Stimulated activated CD8-positive, alpha-beta memory T cell treated with anti-CD3 and anti-CD28 coated beads, Interleukin-12 subunit alpha, Interleukin-12 subunit beta, amount 100 ng/mL, for 1 hour (primary cell): ENCODE measurements around the gene KIAA1755.

Experiments
- DNase-seq: peaks from one replicate; pipeline ENCODE4 v3.0.0-alpha.2; 2020; ENCODE audit warnings: low read depth

Gene KIAA1755

DNA sequence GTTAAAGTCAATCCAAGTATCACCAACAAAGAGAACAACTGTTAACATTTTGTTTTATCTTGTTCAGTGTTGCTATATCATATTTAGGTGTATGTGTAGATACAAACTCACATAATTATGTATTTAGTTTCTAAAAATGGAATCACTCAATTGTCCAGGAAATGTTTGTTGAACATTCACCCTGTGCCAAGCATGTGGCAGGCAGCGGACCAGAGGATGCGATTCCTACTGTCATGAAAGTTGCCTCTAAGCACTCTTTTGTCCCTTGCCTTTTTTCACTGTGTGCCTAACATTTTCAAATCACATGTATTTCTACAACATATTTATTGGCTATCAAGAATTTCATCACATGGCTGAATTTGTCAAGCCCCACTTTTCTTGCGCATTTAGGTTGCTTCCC lies 78.6 kb downstream of the KIAA1755 start:
- no peak for DNase-seq

DNA sequence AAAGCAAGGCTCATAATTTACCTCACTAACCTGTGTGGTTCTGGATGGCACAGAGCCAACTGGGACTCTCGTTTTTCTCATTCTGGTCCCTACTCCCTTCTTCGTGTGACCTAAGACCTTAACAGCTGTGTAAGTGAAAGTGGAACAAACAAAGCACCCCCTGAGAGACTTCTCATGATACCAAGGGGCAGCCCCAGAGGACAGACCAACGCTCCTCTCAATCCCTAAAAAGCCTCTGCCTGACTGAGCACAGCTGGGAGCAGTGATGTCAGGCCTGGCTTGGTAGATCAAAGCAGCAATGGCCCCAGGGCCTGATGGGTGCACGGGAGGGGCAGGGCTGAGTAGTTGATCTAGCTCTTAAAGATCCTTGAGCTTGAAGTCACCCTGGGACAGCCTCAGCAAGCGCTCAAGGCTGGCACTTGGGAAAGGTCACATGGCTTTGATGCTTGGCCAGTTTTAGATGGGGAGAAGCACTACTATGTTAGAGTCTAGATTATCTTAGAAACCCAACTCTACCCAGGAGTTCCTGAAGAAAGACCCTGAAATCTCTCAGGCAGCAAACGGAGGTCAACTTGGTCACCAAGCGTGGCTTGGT lies 79.2 kb downstream of the KIAA1755 start:
- no peak for DNase-seq

DNA sequence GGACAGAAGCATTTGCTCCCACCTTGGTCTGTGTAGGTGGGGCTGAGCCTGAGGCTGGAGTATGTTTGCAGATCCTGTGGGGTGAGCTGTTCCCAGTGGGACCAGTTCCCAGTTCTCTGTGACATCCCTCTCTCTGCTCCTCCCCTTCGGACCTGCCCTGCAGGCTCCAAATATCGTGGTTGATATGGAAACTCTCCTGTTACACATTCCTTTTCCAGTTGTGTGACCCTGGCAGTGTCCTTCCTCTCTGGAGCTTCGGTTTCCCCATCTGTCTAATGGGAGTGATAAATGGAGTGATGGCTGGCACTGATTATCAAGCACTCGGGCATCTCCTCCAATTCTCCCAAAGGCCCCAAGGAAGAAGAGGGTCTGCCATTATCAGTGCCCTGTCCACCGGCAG lies 79.8 kb downstream of the KIAA1755 start:
- DNase-seq = no peak

DNA sequence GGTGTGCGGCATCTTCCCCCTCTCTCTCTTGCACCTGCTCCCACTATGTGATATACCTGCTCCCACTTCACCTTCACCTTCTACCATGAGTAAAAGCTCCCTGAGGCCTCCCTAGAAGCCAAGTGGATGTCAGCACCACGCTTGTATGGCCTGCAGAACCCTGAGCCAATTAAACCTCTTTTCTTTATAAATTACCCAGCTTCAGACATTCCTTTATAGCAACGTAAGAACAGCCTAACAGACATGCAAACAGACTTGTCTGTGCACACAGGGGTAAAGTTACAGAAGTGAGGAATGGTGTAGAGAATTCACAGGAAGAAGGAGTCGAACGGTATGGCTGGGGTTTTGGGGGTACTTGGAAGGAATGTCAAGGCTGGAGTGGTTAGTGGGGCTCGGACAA lies 80.7 kb downstream of the KIAA1755 start:
- no peak for DNase-seq

DNA sequence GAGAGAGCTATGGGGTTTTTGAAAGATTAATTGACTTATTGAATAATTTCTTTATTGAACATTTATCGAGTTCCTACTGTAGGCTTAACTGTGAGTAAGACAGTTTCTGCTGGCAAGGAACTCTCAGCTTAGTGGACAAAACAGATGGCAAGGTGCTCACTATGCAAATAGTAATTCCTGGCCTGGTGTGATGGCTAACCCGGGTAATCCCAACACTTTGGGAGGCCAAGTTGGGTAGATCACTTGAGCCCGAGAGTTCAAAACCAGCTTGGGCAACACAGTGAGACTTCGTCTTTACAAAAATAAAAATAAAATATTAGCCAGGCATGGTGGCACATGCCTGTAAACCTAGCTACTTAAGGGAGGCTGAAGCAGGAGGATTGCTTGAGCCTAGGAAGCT lies 82.0 kb downstream of the KIAA1755 start:
- no peak for DNase-seq

DNA sequence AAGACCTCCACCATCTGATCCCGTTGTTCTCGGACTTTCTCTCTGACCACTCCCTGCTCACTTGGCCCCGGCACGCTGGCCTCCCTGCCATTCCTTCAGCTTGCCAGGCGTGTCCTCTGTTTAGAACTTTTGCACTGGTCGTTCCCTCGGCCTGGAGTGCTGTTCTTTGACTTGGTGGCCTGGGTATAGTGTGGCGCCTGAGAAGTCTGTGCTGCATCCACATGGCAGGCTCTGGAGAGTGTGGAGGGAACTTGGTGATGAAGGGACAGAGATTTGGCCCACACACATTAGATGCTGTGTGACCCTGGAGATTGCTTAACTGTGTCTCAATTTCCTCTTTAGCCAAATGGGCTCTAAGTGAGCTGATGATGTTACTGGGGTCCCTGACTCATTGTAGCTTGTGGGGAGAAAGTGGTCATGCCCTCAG lies 82.5 kb downstream of the KIAA1755 start:
- DNase-seq = no peak

DNA sequence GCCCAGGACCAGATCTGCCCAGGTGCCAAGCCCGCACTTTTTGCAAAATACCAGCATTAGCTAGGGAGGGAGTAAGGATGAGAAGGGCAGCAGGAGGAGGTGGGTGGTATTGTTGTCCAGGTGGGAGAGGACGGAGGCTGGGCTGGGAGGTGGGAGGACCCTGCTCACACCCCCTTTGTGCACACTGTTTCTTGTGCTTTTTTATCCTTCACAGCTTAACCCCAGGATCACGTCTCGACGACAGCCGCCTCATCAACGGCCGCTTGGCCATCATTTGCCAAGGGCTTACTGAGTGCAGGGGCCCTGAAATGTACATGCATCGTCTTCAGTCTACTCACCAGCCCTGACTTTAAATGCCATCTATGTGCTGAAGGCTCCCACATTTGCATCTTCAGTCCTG lies 83.3 kb downstream of the KIAA1755 start:
- DNase-seq = no peak

DNA sequence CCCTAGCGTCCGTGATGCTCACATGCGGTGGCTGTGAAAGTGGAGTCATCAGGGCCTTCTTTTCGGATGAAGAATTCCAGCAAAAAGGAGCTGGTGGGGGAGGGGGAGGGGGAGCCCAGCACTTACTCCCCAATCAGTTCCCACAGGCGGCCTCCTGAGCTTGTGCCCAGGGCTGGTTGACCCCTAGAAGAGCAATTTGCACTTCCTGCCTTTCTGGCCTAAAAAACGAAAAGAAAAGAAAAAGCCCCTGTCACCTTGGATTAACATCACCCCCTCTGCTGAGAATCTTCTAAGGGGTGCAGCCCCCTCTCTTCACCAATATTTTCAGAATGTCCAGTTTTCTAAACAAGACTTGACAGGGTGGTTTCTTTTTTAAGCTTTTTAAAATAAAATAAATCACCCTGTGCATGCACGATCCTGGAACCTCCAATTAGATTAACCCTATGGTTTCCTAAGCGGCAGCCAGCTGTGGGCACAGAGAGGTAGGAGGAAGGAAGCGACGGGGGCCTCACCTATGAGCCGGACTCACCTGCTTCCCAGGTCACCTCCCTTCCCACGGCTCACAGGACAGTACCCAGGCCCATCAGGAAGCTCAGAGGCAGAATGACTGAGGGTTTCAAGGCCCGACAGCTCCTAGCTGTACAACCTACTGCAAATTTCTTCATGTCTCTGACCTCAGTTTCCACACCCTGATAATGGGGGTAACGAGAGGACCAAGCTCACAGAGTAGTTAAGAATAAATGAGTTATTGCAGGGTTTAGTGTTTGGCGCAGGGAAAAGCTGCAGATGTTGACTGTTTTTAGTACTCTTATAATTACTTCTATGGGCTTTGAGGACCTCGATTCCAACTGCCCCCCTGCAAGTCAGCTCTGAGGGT lies 85.0 kb downstream of the KIAA1755 start:
- DNase-seq = no peak

DNA sequence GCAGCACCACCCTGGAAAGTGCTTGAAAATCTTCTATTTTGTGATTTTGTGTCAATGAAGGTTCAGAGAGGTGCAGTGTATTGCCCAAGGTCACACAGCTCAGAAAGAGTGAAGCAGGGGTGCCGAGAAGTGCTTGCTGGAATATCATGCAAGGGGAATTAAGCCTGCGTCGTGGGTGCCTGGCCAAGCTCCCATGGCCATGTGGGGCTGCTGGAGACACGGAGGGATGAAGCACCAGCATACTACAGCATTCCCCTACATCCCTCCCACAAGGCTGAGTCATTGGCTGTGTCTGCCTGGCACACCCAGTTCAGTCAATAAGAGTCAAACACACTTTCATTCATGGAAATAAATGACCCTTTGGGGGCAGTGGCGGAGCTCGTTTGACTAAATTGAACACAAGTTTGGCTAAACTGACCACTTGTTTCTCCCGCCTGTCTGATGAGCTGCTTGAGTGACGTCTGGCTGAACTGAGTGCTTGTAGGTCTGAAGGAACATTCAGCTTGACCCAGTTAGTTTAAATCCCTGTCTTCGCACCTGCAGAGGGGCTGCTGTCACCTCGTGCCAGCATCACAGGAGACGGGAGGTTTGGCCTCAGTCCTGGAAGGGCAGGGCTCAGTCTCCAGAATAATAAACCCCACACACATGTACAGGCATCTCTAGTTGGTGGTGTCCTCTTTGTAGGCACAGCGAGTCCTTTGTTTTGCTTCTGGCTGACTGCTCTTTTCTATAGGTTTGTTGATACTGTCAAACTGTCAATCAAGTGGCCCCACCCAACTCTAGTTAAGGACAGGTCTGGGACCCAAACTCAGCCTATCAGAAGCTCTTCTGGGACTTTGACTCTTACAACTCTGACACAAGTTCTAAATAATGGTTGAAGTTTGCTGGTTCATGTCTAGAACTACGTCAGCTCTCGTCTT lies 87.0 kb downstream of the KIAA1755 start:
- DNase-seq = no peak

DNA sequence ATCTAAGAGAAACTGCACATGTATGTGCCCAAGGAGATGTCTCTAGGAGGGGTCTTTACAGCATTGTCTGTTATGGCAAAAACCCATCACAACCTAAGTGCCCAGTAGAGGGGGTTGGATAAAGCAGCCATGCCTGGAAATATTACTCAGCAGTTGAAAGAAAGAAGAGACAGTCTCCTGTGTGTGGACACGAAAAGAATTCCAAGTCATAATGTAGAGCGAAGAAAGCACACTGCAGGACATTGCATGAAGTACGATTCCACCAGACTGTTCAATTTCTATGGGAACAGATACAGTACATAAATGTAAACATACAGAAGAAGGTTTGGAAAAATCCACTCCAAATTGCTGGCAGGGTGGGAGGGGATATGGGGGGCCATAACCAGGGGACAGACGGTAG lies 88.1 kb downstream of the KIAA1755 start:
- no peak for DNase-seq

DNA sequence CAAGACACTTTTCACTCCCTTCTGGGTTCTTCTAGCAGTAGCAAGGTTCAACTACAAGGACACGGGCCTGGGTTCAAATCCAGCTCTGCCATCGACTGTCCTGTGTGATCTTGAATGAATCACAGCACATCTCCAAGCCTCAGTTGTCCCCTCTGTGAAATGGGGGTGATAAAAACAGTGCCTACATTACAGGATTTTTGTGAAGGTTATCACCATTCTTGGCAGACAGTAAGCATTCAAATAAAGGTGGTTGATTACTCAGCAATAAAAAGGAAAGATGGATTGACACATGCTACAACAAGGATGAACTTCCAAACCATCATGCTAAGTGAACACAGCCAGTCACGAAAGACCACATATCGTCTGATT lies 88.9 kb downstream of the KIAA1755 start:
- no peak for DNase-seq

DNA sequence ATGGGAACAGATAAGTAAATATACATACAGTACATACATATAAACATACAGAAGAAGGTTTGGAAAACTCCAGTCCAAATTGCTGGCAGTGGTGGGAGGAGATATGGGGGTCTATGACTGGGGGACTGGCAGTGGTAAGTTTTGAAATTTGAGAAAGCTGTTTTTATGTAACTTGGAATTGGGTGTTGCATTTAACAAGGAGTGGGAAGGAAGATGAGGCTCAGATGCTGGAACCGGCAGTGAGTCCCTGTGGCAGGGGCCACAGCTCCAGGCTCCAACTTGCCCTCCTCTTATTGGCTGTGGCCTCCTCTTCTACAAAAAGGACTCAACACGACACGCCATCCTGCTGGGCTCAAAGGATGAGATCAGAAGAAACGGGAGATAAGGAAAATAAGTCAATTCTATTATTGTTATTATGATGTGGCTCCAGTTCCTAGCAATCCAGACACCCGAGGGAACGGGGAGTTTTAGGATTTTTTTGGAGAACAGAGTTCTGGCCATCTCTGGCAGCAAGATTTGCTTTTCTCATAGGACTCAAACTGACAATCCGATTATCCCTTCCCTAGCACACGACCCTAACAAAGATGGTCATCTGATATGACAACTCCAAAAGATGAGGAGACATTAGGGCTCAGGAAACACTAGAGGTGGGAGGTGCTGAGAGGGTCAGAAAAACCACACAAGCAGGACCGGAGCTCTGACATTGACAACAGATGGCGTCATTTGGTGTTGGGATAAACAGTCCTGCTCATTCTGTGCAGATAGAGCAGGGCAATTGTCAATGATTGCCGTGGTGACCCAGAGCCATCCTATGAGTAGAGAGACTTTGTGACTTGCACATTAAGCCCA lies 89.5 kb downstream of the KIAA1755 start:
- DNase-seq = no peak

DNA sequence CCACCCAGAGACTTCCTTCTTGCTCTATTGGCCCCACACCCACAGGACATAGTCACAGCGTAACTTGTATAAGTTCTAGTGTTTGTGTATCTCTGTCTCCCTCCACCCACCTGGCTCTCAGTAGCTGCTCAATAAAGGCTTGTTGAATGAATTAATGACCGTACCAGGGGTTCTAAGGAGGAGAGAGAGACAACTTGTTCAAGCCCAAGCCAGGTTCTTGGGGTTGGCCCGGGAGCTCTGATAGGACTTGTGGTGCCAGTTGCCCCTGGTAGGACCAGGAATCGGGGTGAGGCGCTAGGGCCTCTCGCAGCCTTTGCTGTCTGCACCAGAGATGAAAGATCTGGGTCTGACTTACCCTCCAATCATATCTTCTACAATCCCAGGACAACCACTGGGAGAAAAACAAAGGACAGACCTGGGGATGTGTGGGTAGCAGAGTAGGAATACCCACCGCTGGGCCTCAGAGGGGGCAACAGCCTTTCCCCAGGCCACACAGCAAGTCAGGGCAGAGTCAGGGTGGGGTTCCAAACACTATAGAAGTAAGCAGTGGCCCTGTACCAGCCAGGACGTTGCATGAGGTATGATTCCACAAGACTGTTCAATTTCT lies 90.2 kb downstream of the KIAA1755 start:
- DNase-seq = no peak

DNA sequence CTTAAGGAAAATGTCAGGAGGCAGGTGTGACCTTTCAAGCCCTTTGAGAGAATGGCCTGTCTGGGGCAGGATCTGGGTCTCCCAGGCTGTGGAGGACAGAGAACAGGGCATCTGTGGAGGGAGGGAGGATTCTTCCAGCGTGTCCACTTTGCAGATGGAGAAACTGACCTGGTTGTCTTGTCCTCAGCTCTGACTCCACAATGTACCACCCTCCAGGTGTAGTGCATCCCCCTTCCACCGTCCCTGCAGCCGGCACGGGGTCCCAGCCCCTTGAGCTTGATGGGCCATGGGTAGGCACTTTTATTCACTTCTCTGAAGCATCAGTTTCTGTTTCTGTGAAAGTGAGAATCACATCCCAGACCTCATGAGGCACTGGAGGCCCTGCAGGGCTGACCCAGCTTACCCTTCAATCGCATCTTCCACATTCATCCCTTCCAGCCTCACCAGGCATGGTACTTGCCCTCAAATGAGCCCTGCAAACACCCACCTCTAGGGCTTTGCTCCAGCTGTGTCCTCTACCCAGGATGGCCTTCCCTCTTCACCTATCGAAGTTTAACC lies 90.8 kb downstream of the KIAA1755 start:
- DNase-seq = no peak

DNA sequence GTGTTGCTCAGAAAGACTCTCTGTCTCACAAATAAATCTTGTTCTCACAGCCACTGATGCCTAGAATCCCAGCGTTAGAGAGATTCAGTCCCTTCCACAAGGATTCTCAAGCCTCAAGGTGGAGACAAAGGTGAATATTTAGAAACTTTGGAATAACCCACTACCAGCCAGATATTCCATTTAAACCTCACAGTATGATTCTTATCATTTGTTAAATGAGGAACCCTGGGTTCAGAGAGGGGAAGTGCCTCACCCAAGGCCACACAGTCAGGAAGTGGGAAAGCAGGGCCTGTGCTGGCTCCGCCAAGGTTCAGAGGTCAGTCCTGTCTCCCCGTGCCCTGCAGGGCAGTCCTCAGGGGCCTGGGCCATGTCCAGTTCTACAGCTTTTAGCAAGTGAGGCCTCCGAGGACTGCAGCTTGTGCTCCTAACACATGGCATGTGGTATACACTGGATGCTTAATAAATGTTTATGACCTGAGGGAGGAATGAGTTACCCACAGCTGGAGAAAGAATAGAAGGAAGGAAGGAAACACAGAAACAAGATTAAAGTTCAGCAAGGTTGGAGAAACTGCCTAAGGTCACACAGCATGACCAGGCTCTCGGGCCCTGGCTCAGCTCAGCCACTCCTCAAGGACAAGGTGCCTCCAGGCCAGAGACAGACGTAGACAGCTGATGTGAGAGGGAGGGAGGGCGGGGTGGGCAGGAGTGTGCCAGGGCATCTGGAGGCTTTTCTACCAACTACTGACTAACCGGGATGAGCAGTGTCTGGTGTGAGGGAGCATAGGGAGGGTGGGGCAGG lies 91.5 kb downstream of the KIAA1755 start:
- DNase-seq = no peak

DNA sequence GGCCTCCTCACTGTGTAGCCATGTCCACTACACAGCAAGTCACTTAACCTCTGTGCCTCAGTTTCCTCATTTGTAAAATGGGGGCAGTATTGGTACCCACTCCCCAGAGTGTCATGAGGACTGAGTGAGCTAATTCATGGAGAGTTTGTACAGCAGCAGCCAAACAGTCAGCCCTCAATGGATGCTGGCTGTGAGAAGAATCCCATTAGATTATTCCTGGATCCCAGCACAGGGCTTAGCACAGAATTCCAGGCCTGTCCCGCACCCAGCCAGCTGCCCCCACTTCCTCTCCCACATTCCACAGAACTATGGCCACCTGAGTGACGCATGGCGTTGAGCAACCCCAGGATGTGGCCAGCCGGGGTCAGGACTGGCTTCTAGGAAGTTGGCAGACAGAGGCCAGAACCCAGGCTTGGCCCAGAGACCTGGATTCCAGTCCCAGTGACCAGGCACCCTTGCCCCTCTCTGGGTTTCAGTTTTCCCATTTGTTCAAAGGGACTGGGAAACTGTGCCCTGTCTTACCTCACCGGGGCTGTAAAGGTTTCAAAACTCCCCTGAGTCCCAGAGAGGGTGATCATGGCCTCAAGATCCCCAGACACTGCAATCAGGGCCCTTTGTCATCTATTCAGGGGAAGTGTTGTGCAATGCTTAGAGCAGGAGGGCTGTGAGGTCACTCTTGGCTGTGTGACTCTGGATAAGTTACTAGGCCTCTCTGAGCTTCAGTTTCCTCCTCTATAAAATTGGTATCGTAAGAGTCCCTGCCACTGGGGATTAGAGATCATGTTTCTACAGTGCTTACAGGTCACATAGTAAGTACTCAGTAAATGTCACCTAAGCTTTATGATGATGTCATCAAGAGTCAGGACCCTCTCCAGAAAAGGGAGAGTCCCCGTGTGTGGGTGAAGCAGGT lies 92.4 kb downstream of the KIAA1755 start:
- DNase-seq = no peak

DNA sequence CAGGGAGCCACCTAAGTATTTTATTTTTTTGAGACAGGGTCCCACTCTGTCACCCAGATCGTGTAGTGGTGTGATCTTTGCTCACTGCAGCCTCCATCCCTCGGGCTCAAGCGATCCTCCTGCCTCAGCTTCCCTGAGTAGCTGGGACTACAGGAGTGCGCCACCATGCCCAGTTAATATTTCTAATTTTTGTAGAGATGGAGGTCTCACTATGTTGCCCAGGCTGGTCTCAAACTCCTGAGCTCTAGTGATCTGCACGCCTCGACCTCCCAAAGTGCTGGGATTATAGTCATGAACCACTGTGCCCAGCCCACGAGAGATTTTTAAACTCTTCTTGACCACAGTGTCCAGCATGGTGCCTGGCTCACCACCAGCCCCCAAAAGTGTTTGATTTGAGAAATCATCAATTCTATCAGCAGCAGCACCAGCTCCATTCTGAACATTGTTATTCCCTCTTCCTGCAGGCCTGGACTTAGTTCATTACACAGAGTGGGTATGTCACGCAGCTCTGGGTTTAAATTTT lies 93.1 kb downstream of the KIAA1755 start:
- DNase-seq = no peak

DNA sequence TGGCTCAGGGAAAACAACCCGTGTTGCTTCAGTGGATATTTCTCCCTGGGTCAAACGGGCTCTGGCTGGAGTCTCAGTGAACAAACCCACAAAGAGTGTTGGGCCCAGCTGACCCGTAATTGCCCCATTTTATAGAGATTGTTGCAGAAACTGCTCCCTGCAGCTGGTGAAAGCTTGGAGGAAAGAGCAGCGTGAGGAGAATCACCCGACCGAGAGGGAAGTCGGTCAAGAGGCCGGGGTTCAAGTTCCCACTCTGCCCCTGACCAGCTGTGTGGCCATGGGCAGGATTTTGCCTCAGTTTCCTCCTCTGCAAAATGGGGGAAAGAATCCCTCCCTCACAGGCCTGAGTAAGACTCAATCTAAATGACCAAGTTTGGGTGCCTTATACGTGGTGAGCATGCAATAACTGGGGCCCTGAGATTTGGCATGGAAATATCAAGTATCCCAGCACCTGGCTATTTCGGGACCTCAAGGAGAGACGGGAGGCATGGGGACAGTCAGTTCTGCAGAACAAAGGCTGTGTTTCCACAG lies 93.8 kb downstream of the KIAA1755 start:
- DNase-seq = no peak
